Activated T-cell treated with anti-CD3 and anti-CD28 coated beads for 48 hours (primary cell): ENCODE results near the gene TMEM87B.

ENCODE experiments used
- DNase-seq: peaks from one replicate; pipeline ENCODE4 v3.0.0-alpha.2; 2020; ENCODE audit warnings: low read depth

The TMEM87B gene

DNA sequence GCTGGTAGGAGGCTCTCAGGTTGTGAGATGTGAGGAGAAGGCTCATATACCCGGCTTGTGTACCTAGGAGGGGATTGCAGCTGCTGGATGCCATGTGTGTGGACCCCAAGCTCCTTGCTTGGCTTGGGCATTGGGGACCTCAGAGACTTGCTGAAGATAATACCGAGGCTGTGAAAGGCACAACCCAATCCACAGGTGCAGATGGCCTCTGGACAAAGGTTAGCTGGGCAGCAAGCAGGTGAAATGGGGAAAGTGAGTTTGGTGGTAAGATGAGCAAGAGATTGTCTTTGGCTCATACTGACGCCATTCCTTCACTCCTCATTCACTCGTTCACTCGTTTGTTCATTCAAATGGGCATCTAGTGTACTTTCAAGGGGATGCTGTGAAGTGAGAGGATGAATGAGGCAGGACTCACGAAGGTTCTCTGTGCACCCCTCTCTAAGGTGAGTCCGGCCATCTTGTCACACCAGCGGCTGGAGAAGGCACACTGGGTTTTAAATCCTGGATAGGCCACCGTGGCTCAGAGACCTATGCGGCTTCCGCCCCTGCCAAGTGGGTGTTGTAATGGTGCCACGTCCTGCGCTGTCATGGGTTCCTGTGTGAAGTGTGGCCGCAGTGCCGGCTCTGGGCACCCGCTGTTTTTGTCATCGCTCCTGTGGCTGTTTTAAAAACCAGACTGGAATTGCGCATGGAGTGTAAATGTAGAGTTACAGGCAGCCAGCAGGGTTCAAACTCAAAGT lies 96.8 kb downstream of the TMEM87B start:
- no peak for DNase-seq

DNA sequence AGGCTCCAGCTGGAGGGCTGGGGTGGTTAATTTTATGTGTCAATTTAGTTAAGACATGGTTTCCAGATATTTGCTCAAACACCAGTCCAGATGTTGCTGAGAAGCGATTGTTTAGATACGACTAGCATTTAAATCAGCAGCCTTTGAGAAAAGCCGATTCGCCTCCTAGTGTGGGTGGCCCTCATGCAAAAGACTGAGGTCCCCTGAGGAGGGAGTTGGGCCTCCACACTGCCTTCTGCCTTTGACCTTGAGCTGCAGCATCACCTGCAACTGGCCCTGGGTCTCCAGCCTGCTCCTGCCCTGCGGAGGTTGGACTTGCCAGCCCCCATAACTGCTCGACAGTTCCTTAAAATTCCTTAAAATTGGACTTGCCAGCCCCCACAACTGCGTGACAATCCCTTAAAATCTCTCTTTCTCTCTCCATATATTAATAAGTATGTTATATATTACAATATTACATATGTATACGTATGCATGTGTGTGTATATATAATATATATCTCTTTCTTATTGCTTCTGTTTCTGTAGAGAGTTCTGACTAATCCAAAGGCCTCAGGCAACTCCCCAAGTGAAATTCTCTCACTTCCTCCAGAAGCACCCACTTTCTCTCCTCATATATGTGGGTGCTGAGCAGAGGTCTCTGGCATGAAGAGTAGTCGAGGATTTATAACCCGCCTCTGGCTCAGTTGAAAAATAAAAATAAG lies 97.6 kb downstream of the TMEM87B start:
- DNase-seq: no peak

DNA sequence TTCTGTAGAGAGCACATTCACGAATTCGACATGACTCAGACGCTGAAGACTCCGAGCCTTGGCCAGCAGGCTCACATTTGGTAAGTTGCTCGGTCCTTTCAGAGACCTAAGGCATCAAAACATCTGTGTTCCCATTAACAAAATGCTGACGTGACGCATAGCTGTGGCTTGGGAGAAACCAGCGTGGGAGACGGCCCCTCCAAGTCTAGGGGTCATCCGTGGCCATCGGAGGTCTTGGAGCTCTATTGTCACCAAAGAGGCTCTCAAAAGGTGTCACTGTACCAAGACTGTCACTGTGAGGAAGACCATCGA lies 98.1 kb downstream of the TMEM87B start:
- DNase-seq: no peak

DNA sequence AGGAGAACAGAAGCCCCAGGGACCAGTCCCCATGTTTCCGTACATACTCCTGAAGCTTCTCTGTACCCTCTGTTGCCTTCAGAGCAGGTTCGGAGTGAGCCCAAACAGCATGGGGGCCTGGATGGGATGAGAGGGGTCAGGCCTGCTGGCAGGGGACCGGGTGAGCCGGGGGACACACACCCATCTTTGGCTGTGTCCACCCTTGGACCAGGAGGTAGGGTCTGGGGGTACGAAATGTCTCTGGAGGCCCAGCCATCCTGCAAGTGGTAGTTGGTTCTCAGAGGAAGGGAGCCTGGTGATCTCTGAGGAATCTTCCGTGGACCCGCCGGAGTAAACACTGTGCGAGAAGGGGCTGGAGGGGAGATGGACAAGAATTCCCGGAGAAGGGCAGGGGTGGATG lies 98.4 kb downstream of the TMEM87B start:
- no peak for DNase-seq

DNA sequence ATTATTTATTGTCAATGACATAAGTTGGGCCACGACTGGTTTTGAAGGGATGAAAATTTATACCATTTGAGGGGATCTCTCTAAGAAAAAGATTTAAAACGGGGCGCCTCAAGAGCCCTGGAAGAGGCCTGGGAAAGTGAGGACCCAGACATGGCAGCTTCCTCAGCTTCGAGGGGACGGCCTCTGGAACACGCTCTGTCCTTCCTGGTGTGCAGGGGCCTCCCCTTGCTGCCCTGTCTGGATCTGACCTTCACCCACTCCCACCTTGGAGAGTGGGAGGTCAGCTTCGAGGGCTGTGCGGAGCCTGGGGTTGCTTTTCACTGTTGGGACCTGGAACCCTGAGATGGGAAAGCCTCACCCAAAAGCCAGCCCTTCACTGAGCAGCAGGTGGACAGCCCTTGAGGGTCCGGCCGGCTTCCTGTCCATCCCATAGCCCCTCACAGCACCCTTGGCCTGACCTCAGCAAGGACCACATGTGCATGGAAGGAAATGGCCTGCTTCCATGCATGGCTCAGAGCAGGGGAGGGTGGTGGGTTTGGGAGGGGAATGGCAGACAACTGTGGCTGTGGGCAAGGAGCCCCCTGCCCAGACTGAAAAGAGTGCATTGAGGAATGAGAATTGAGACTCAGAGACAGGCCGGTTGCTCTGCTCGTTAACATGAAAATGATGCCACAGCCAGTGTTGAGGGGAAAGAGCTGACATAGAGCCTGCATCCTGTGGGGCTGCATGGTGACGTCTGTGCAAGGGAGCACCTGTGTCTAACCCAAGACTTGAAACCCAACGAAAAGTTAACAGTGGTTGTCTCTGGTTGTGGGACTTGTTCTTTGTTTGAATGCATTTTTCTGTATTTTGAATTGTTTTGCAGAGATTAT lies 99.4 kb downstream of the TMEM87B start:
- no peak for DNase-seq

DNA sequence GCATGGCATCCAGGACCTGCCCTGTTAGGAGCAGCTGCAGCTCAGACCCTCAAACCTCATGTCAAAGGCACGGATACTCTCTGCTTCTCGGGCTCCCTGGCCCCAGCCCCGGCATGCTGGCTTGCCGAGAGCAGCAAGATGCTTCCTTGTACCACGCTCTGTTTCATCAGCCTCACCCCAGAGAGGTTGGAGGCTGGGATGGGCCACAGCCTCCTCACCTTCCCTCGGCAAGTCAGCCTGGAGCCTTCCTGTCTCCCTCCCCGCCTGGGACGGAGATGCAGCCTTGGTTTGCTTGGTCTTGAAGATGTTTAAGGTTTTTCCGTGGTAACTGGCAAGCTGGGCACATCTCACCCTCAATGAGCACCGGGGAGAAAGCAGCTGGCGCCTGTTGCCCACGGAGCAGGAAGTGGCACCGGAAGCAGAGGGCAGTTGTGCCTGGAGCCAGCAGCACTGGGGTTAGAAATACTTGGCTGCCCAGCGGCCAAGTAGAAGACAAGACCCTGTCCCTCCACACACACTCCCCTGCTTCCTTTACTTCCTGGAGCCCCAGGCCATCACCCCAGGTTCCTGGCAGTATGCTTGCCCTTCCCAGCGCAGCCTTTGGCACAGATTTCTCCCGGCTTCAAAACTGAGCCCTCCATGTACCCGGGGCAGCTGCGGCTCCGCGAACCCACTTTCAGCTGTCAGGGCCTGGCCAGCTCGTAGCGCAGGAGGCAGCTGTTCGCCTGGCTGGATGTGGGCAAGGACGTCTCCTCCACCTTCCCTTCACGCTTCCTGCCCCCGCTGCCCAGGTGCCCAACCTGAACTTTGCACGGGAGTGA lies 100.5 kb downstream of the TMEM87B start:
- no peak for DNase-seq

DNA sequence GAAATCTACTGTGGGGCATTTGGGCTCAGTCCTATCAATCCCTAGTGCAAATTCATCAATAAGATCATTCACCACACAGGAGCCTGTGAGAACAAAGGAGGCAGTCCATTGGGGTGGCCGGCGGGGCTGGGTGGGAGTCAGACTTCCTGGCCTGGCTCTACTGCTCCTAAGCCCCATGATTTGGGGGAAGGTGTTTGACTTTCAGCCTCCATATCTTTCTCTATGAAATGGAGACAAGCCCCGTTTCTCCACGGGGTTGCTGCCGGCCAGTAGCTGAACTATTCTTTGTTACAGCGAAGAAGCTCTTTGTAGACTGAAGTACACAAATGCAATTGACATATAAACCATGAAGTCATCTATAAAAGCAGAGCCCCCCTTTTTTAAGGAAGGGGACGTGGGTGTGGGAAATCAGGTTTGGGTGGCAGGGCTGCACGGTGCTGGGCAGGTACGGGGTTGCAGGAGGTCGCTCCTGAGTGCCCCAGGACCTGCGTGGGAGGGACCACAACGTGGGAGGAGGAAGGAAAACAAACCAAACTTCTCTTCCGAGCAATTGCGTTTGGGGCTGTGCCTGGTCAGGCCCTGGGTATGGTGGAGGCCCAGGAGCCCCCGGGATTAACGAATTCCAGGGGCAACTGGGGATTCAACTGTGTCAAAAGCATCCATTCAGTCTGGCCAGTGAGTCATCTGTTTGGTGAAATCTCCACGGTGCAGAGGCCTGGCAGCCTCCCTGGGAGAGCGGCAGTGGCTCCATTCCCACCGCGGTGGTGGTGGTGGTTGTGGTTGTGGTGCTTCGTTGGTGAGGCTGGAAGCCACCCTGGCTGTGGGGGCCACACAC lies 101.3 kb downstream of the TMEM87B start:
- no peak for DNase-seq

DNA sequence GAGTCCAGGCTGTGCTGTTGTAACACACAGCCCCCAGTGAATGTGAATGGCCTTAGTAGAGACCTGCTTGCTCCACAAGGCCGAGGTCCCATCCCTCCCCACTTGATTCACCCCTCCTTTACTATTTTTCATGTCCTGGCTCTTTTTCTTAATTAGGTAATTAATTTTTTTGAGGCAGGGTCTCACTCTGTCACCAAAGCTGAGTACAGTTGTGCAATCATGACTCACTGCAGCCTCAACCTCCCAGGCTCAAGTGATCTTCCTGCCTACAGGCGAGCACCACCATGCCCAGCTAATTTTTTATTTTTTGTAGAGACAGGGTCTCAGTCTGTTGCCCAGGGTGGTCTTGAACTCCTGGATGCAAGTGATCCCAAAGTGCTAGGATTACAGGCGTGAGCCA lies 102.4 kb downstream of the TMEM87B start:
- no peak for DNase-seq

DNA sequence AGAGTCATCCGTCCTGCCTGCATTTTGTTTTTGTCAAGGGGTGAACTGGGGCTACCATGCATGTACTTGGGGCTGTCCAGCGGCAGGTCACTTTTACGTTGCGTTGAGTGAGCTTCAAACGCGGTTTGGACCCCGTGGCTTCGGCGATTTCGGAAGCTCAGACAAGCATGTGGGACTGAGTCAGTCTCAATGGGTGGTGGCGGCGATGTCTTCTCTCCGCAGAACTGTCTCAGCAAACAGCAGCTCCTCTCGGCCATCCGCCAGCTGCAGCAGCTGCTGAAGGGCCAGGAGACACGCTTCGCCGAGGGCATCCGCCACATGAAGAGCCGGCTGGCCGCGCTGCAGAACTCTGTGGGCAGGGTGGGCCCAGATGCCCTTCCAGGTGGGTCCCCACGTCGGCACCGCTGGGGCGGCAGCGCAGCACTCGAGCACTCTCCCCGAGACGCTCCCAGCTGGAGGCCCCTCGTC lies 104.4 kb downstream of the TMEM87B start:
- no peak for DNase-seq

DNA sequence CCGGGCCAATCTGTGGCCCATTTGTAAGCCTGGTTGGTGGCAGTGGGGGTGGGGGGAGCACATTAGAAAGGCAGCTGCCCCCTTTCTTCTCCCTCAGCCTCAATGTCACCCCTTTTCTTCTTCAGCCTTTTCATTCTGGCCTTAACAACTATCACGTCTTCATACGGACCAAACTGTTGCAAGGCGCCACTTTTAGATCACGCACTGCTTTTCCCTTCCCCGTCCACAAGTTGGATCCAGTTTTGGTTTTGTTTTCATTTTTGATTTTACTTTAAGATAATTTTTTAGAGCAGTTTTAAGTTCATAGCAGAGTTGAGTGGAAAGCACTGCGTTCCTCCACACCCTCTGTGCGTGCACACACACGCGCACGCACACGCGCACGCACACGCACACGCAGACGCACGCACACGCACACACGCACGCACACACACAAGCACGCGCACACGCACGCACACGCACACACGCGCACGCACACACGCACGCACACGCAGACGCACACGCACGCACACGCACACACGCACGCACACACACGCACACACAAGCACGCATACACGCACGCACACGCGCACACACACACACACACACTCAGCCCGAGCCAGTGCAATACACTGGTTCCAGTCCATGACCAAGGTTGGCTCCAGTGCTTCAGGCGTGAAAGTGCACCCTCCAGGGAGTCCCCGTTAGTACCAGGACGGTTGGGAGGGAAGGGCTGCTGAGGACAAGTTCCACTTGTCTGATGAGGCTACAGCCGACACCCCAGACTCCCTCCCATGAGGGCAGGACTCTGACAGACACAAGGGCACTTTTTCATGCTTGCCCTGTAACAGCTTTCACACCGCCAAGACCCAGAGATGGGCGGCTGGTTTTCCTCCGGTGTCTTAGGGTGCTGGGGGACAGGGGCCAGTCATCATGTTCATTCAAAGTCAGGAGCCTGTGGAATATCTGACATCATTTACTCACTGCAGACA lies 105.5 kb downstream of the TMEM87B start:
- no peak for DNase-seq

DNA sequence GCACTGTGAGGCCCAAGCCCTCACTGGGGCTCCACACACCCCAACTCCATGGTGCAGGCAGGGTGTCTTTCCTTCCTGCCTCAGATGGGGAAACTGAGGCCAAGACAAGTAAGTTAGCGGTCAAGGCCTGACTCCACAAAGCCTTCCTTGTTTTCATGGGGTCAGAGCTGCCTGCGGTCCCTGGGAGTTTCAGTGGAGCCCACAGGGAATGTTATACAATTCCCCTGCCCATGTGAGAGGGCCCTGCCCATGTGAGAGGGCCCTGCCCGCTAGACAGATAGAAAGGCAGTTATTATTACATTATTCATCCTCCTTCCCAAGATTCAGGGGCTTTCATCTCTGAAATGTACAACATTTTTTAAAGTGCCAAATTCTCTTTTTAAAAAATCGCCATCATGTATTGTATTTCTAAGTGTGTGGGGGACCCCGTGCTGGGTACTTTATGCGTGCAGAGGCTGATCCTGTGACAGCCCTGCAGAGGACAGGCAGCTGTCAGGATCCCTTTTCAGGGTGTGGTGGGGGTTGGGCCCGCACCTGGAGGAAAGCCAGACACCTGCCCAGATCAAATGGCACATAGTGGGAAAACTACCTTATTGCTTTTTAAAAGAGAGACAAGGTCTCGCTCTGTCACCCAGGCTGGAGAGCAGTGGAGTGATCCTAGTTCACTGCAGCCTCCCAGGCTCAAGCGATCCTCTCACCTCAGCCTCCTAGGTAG lies 106.5 kb downstream of the TMEM87B start:
- no peak for DNase-seq

DNA sequence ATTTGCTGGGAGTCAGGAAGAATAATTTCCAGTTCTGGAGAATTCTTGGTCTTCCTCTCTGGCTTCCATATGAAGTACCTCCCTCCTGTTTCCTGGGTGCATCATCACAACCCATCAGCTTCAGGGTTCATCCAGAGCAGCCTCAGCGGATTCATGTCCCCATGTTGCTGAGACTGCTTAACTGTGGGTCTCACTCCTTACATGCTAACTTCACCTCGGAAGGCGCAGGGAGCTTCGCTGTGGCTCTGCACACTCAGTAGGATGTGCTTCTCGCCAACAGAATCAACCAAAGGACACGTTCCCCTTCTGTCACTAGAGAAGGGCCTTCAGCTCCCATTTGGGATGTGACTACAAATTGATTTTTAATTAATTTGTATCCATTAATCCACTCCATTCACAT lies 107.3 kb downstream of the TMEM87B start:
- DNase-seq: no peak

DNA sequence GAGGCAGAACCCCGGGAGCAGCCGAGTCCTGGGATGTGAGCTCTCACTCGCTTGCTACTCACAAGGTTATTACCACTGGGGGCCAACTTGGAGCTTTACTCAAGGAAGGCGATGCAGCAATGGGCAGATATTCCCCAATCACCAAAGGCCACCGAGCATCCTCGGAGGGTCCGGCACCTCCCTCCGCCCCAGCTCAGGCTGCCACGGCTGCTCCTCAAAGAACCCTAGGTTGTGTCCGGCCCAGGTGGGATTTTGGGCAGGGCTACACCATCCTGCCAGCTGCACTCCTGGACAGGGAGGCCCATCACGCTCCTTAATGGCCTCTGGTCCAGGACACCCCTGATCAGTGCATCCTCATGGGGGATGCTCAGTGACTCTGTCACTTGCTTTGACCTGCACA lies 107.9 kb downstream of the TMEM87B start:
- no peak for DNase-seq

DNA sequence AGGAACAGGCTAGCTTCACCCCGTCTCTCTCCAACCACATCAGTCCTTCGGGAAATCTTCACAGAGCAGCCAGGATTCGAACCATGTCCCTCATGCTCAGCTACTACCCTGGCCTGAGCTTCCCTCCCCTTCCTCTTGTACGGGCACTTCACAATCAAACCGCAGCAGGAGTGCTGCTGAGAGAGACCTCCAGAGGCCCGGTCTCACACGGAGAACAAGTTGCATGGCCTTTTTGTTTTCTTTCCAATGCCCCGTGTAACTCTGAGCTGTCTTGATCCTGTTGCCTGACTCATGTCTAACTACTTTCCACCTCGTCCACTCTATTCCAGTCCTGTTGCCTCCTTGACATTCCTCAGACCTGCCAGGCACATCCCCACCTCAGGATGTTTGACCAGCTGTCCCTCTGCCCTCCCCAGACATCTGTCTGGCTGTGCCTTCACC lies 108.5 kb downstream of the TMEM87B start:
- no peak for DNase-seq

DNA sequence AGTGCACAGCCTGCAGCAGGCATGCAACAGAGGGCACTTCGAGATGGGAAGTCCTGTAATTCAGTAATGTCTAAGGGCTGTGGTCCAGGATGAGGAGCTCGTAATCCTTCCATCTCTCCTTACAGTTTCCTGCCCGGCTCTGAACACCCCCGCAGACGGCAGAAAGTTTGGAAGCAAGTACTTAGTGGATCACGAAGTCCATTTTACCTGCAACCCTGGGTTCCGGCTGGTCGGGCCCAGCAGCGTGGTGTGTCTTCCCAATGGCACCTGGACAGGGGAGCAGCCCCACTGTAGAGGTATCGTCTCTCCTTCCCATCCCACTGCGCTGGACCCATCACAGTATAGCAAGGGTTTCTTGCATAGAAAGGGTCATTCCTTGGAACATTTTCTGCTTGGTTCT lies 109.8 kb downstream of the TMEM87B start:
- no peak for DNase-seq

DNA sequence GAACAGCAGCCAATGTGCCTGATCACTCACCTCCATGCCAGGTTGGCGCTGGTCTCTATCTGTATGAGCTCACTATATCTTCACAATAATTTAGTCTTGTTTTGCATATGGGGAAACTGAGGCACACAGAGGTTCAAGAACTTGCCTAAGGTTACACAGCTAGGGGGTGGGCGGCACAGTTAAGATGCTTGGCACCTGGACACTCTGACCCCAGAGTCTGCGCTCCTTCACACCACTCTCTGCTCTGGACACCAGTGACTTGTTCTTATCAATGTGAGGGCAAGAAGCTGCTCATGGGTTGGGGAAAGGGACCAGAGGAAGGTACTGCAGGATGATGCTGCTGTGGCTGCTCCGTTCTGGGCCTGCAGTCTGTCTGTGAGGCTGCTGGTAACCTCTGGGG lies 110.2 kb downstream of the TMEM87B start:
- no peak for DNase-seq

DNA sequence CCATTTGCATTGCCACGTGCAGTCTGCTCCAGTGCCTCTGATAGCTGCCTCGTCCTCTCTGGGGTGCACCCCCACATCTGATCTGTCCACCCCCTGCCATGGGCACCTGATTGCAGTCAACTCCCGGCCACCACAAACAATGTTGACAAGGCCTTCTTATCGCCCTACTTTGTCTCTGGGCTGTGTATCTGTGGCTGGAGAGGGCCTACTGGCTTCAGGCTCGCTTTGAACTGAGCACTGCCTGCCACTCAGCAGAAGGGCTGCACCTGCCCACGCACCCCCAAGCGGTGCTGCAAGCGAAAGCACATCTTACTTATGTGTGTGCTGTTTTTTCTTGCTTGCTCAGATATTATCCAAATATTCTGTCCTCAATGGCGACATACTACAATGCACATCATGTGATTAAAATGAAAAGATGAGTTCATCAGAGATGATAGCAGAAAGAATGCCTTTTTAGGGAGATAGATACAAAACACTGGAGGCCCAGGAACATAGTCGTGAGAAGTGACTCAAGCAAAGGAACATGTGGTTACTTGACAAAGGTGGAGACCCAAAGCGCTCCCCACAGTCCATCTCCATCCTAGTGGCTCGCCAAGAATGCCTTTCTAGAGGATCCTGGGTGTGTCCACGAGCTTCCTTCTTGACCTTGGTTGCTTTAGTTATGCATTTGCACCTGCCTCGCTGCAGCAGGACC lies 111.9 kb downstream of the TMEM87B start:
- no peak for DNase-seq

DNA sequence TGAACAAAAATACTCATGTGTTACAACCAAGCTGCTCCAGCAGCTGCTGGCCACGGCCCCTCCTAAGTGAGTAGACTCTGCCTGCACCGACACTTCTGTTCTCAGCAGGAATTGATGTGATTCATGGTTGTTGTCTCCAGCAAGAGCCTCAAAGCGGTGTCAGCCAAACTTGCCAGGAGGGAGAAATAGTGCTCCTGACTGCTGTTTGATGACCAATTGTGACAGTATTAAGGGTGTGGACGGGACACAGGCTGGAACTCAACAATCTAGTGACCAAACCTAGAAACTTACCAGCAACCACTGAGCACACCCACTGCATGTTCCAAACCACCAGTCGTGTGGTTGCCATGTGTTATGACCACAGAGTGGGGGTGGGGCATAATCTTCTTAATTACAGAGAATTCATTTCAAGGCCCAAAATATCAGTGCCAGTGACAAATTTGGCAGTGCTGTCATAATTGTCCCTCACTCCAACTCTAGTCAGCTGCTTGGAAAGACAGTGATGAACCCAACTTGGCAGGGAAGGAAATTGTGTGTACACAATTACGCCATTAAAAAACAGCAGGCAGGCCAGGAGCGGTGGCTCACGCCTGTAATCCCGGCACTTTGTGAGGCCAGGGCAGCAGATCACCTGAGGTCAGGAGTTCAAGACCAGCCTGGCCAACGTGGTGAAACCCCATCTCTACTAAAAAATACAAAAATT lies 113.5 kb downstream of the TMEM87B start:
- no peak for DNase-seq
